ENCODE results near the gene GRXCR1. TPM values are rescaled to one million over a fixed set of nuclear protein-coding genes. Genes with fewer than 3 reads are reported as not detected.

GRXCR1 gene
- total RNA-seq, 1 donor from 2014 or later, result not detected

DNA sequence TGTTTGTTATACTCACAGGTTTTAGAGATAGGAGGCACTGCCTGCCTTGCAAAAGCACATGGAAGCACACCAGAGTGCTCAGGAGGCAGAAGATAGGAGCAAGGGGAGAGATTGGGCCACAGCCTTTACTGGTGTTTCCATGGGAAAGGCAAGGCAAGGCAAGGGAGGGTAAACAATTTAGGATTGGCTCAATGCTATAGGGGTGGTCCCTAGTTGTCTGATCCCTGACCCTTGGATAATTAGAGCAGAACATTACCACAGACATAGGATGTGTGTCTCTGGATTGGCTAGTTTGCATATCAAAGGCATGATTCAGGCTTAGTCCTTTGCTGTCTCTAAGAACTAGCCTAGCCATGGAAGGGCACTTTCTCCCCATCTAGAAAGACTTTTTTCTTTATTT is 36.1 kb downstream of the GRXCR1 start:
- ATAC-seq, result no peak

DNA sequence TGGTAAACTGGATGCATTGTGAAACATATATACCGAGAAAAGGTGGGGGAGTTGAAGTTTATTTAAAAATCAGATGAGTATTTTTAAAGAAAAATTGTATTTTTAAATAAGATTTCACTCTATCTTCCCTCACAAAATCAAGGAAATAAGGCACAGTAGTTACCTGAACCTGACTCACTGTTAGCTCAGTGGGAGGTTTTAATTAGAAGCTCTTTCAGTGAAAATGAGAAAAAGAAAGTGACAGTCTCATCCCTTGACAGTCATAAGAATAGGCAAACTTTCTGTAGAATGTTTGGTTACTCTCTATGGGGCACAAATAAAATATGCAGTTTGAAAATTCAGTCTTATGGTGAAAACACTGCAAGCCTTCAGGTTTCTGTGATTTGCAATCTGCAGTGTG is 49.7 kb downstream of the GRXCR1 start:
- ATAC-seq, result no peak

DNA sequence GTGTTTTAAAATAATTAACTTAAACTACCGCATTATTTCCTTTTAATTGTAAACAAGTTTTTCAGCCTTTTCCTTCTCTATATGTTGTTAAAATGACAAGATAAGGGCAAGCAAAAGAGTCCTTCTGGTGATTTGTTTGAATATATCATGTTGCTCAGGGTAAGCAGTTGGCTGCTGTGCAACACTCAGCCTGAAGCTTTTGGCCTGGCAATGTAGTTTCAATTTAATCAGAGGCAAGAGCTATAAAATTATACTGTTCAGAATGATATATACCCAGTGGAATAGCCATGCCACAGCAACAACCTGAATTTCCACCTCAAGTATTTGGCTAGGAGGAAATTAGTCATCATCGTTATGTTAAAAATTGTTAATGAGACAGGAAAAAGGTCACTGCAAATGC is 53.4 kb downstream of the GRXCR1 start:
- ATAC-seq, result no peak

DNA sequence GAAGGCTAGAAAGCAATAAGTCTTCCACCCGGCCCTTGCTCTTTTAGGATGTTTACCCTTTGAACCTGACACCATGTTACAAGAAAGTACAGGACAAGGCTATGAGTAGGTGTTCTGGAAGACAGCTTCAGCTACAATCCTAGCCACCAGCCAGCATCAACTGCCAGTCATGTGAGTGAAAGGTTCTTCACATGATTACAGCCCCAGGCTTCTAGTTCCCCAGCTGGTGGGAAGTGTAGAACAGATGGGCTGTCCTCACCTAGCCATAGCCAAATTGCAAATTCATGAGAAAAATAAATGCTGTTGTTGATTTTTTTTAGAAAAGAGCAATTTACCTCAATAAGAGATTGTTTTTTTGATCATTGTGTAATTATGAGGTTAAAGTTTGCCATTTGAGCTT is 60.8 kb downstream of the GRXCR1 start:
- no peak for ATAC-seq

DNA sequence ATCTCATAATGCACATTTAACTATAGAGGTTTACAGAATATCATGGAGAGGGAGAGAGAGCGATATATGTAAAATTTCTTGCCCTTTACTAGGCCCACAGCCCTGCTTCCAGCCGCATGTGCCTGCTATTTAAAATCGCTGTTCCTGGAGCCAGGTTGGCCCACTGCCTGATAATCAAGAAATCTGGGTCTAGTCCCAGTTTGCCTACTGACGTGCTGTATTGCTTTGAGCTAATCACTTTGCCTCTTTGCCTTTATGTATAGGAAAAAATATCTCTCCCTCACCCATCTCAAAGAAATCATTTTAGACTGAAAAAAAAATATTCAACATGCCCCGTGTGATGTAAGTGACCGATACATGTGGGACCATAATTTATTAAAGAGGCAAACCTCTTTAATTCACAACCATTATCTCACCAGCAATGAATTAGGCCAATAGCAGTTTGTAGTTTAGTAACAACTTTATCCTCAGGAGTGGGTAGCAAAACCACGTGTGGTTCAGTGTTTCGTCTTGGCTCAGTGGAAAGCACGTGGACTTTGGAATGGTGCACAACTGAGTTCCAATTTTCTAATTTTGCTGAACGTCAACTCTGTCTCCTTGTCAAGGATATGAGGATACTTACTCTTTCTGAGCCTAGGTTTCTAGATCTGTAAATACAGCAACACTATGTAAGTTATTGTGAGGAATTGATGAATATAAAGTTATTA is 62.6 kb downstream of the GRXCR1 start:
- ATAC-seq, result no peak

DNA sequence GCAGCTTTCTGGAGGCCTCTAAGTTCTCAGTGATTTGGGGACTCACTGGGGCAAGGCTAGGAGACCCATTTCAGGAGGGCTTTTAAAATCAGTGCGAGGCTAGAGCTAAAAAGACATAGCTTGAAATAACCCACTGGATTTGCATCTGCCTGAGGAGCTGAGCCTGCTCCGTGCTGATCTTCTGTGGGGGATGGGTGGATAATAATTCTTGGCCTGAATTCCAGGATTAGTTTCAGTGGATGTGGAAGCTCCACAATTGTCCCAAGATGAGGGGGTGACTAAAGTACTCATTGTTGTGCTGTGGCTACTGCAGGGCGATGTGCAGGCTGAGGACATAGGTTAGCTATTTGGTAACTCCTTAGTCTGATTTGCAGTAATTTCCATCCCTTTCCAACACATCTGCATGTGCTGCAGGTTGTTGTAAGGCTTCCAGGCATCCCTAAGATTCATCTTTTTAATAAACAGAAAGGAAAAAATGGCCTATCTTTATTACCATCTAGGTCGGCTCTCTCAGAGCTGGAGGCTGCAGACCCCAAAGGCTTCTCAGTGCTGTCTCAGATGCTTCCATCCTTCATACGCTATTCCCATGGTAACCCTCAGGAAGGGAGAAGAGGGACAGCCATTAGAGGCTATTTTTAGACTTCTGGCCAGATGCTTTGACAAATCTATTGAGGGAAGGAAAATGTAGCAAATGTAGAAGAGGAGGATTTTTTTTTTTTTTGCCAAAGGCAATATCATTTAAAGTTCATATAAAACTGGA is 63.4 kb downstream of the GRXCR1 start:
- ATAC-seq, result no peak

DNA sequence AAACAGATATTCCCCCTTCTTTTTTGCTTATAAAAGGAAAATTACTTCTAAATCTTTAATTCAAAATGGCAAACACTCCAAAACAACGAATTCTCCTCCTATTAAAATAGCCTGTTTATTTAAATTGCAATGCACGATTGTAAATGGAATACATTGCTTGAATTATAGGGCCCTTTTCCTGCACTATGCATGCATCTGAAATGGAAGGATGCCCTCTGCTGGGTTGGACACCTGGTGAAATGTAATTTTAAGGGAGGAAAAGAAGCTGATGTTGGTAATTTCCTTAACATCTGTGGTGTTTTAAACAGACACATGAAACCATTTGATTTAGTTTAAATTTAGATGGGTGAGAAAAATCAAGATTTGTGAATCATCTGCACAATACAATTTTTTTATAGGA is 72.8 kb downstream of the GRXCR1 start:
- no peak for ATAC-seq

DNA sequence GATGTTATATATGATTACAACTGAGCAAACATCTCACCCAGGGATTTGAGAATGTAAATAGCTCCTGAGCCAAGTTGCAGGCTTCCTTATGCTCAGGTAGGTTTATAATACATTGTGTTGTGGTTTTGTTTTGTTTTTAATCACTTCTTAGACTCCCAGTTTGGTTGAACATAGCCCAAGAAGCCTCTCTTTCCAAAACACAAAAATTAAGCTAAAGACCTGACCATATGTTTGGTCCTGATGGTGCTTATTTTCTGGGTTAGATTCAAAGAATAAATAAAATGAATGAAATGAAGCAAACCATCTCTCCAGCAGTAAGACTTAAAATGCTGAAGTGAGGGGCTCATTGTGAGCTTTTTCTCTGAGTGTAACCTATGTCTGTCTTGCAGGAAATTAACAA is 93.5 kb downstream of the GRXCR1 start:
- no peak for ATAC-seq

DNA sequence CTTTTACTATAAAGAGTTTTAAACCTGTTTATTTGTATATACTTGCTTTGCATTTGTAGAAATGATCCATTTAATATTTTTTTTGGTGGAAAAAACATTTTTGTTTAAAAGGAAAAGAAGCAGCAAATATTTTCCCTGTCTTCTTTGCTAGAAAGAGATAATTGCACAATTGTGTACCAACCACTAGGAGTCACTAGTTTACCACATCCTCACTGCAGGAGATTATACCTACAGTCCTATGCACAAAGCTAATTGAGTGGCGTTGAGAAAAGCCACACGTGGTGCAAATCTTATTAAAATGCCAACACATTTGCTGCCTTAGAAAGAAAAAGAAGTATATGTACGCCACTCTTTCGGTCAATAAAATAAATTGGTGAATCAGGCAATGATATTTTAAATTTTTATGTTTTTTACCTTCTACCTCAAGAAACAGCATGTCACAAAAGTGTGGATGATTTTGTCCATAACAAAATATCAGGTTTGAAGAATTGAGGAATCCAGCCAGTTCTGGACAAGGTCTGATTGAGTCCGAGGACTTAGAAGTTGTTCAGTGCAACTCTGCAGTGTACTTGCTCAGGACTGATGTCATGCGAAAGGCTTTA is 102.9 kb downstream of the GRXCR1 start:
- ATAC-seq, result no peak

DNA sequence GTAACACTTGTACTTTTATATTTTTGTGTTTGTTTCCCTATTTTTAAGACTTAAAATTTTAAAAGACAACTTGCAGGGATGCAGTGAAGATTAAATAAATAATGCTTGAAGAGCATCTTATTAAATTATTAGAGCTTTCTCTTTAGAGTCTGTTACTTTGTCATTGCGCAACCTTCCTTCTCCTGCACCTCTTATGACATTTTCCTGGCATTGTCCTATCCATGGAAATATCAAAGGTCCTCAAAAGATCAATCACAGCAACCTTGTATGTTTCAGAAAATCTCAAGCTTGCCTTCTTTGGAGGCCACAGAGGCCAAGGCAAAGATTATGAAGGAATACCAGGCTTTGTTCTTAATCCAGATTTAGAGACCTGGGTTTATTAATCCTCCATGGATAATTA is 116.3 kb downstream of the GRXCR1 start:
- ATAC-seq, result no peak

DNA sequence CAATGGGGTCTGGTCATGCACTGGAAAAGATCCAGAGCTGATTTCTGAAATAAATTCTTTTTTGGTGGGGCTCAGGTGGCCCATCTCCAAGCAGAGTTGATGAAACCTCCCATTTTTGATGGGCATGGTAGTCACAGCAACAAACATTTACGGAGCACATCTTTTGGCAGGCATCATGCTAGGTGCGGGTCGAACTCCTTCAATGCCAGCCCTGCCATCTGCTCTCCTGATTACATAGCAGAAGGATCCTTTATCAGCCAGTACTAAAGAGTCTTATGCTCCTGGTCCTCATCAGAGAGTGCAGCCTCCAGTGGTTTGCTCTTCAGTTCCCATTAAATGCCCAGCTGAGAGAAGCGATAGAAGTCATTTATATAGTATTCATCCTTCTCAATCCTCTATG is 121.7 kb downstream of the GRXCR1 start:
- no peak for ATAC-seq

DNA sequence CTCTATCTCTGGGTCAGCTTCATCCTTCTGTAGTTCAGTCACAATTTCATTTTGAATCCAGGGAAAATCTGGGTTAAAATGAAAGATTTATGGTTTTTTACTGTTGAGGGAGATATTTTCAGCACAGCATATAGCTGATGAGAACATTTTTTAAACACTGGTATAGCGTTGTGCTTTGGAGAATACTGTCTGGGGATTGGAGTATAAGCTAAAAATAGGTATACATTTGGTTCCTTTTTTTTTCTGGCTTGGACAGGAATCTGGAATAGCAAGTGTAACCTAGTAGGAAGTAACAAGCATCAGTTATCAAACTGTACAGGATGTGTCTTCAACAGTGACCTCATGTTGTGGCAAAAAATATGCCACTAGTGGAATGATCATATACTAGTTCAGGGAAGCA is 149.1 kb downstream of the GRXCR1 start:
- ATAC-seq, result no peak

DNA sequence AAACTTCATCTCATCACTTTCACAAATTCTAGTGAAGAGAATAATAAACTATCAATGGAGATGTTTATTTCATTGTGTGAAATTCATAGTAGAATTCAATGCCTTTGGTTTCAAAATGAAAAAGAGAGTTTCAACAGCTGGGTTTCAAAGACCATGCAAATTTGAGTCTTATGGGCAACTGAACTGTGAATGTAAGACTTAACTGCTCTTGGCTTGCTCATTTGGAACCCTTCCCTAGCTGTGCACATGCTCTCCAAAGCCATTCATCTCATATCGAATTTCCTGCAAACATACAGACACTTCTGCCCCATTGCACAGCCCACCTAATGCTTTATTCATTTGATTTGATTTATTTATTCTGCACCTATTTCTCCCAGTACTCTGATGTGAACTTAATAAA is 154.5 kb downstream of the GRXCR1 start:
- no peak for ATAC-seq

DNA sequence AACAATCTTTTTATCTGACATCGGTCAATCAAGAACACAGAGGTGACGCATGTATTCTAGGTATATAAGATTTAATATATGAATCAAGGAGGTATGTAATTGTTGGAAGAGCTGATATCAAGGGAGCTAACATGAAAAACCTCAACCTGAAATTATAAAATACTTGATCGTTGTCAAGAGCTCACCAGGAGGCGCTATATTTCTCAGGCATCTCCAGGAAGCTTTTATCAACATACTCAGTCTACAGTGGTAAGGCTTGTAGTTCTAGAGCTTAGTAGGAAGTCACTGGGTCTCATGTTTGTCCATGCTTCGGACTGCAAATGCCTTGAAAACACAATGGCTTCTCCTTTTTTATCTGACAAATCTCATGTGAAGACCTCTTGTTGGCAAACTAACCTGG is 156.1 kb downstream of the GRXCR1 start:
- no peak for ATAC-seq

DNA sequence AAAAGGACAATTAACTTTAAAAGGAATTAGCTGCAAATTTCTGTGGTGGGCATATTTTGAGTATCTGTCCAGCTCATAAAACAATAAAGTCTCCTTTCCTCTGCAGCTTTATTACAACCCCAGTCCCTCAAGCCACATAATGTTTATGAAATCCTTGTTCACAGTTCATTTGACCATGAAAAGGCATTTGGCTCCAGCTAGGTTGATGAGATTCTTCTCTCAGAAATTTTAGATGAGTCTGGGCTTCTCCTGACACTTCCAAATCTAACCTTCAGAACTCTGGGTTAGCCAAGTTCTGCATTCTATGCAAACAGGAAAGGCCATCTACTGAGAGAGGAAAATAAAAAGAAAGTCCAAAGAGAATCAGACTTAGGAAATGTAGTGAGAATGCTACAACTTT is 156.8 kb downstream of the GRXCR1 start:
- no peak for ATAC-seq

DNA sequence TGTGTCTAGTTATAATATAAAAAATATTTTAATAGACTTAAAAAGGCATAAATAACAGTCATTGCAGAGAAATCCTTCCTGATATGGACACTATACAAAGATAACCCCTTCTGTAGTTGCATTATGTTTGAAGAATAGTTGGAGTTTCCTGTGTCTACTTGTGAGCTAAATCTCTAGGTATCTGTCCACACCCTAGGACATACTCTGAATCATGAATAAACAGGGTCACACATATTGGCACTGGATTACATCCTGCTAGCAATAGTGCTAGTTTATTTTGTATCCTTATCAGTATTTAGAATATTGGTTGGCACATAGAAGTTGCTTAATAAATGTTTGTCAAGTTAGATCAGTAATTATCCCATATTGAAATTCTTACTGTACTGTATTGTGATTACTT is 173.9 kb downstream of the GRXCR1 start:
- ATAC-seq, result no peak

DNA sequence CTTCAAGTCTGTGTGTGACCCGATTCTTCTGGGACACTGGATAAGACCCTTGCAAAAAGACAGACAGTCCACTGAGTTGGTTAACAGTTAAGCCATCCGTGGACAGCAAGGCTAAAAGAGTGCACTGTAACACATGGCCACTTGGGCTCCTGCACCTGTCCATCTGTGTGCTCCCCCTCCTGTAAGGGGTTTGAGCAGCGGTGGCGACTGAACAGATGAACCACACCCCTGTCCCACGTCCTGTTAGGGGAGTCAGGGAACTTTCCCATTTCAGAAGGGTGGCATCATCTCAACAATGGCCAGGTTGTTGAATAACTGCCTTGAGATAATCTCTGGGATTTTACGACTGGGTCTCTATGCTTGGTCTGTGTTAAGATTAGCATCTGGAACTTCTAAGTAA is 178.6 kb downstream of the GRXCR1 start:
- ATAC-seq, result no peak

Other genes starting within 250 kb of the GRXCR1 start
- 2.6 TPM for gene ATP8A1, start 235.6 kb upstream of the GRXCR1 start, total RNA-seq